ENCODE data around the gene MTCL1. TPM values are rescaled to one million over a fixed set of nuclear protein-coding genes. Genes with fewer than 3 reads are reported as not detected.

The MTCL1 gene
- total and polyA plus RNA-seq, 9 of the 15 experiments (the other 6 are each of a cell fraction or from before 2014, with no cell fraction given) = 0.21 to 7.4 (median 3.7) TPM

GRCh38 chr18:8816220-8816619 lies 110.9 kb downstream of the MTCL1 start:
- WGBS (ENCODE audit: insufficient coverage, low coverage, missing lambda C conversion rate) = 32% methylated on average over 3 of the region's 3 CpGs
- Histone ChIP-seq H3K27ac (ENCODE audit: extremely low read depth, low read depth, low read length) (no peak overlapping the region), H4K20me1 (replicated peaks; ENCODE audit: control insufficient read depth, insufficient read depth, low read length) (no peaks in the 10 kb centered on the region), H3K36me3 (ENCODE audit: control insufficient read depth, insufficient read depth, low read length) (no peaks in the 10 kb centered on the region), H3K4me1 (replicated peaks in 1 of 2; ENCODE audit: control insufficient read depth in 2 of 2, insufficient read depth in 2 of 2, low read length in 2 of 2) (peaks cover 0 to 3% of the 10 kb centered on the region in 2 experiments; a peak in 2 of 5 replicates), H3K4me2 (ENCODE audit: insufficient read depth, low read length) (no peak overlapping the region), H2AFZ (ENCODE audit: low read depth, low read length) (no peak overlapping the region), H3K9ac (ENCODE audit: insufficient read depth in 1 of 2, low read depth in 2 of 2, low read length in 2 of 2) (no peak overlapping the region), H3K9me3 (replicated peaks; ENCODE audit: control insufficient read depth, insufficient read depth, low read depth, low read length) (no peaks in the 10 kb centered on the region), H3K27me3 (ENCODE audit: control insufficient read depth in 2 of 2, insufficient read depth in 2 of 2, low read length in 2 of 2) (peaks cover 7 to 10% of the 10 kb centered on the region in 2 experiments; a peak in 3 of 5 replicates), H3K79me2 (ENCODE audit: control insufficient read depth, insufficient read depth, low read length) (no peaks in the 10 kb centered on the region), H3K4me3 (no peak overlapping the region), H3K9me1 (ENCODE audit: control insufficient read depth, insufficient read depth, low read length) (no peaks in the 10 kb centered on the region)
- ChIA-PET CTCF (ENCODE audit: low intra/inter-chr PET ratio) (no interaction called here), POLR2A (interaction anchor here (3.6 kb wide), 1 partner anchor 9 kb away, joined by 12 read pairs; no protein-coding TSS in a partner anchor)
- TF ChIP-seq ARNT (IDR thresholded peaks at IDR 0.05) (no peak), FOXA3 (CRISPR knock-in tag; conservative IDR thresholded peaks at IDR 0.05 in 1 of 2, IDR thresholded peaks at IDR 0.05 in 1 of 2) (no peak), ETS2 (tag; IDR thresholded peaks at IDR 0.05; ENCODE audit: borderline replicate concordance, poor library complexity, severe bottlenecking) (no peak), IRF9 (tag; IDR thresholded peaks at IDR 0.05) (no peak), CBFA2T2 (conservative IDR thresholded peaks at IDR 0.05) (no peak), POLR2G (IDR thresholded peaks at IDR 0.05; ENCODE audit: low read depth, low read length) (no peak), TOE1 (IDR thresholded peaks at IDR 0.05; ENCODE audit: borderline replicate concordance) (no peak), TOE1 (CRISPR knock-in tag; IDR thresholded peaks at IDR 0.05; ENCODE audit: borderline replicate concordance, low read depth) (no peak), KDM2B (CRISPR knock-in tag; IDR thresholded peaks at IDR 0.05) (no peak), EHMT2 (IDR thresholded peaks at IDR 0.05) (no peak), MXI1 (IDR thresholded peaks at IDR 0.05; ENCODE audit: low read depth, low read length) (no peak), PTBP1 (IDR thresholded peaks at IDR 0.05; ENCODE audit: low read depth, low read length) (no peak), ZNF77 (CRISPR knock-in tag; IDR thresholded peaks at IDR 0.05) (no peak), MCM7 (IDR thresholded peaks at IDR 0.05) (no peak), CBX5 (IDR thresholded peaks at IDR 0.05; ENCODE audit: borderline replicate concordance, low read depth) (no peak), ARID1B (IDR thresholded peaks at IDR 0.05) (no peak), KLF16 (IDR thresholded peaks at IDR 0.05) (no peak), PURB (CRISPR knock-in tag; IDR thresholded peaks at IDR 0.05; ENCODE audit: low read depth) (no peak)
- TF ChIP-seq, protein P1, sequence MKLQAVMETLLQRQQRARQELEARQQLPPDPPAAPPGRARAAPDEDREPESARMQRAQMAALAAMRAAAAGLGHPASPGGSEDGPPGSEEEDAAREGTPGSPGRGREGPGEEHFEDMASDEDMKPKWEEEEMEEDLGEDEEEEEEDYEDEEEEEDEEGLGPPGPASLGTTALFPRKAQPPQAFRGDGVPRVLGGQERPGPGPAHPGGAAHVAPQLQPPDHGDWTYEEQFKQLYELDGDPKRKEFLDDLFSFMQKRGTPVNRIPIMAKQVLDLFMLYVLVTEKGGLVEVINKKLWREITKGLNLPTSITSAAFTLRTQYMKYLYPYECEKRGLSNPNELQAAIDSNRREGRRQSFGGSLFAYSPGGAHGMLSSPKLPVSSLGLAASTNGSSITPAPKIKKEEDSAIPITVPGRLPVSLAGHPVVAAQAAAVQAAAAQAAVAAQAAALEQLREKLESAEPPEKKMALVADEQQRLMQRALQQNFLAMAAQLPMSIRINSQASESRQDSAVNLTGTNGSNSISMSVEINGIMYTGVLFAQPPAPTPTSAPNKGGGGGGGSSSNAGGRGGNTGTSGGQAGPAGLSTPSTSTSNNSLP (IDR thresholded peaks at IDR 0.05; ENCODE audit: borderline replicate concordance, low read depth, low read length) = no peak
- TF ChIP-seq, protein P2, sequence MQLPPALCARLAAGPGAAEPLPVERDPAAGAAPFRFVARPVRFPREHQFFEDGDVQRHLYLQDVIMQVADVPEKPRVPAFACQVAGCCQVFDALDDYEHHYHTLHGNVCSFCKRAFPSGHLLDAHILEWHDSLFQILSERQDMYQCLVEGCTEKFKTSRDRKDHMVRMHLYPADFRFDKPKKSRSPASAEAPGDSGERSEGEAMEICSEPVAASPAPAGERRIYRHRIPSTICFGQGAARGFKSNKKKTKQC (CRISPR knock-in tag; IDR thresholded peaks at IDR 0.05) = no peak
- no TSS peak for BruUV-seq (replicated peaks)
- ATAC-seq = no peak
- in situ Hi-C loops (cut with MboI) (no loop called here), intact Hi-C loops (cut with micrococcal nuclease) (no loop called here)
- FAIRE-seq = no peak
- no peak for DNase-seq (ENCODE audit: extremely low read depth in 1 of 4, low spot score in 3 of 4)

Measured in K562 (cell line).